GM18498 (cell line): Measurements from ENCODE around the gene C1orf53.

Source experiments
- ATAC-seq: cut with Tn5 transposase; IDR thresholded peaks from one replicate; pipeline ENCODE4 v1.9.1; 2021; ENCODE audit warnings: mild to moderate bottlenecking, moderate library complexity; ENCODE audit not compliant: unreplicated experiment

Gene C1orf53

DNA sequence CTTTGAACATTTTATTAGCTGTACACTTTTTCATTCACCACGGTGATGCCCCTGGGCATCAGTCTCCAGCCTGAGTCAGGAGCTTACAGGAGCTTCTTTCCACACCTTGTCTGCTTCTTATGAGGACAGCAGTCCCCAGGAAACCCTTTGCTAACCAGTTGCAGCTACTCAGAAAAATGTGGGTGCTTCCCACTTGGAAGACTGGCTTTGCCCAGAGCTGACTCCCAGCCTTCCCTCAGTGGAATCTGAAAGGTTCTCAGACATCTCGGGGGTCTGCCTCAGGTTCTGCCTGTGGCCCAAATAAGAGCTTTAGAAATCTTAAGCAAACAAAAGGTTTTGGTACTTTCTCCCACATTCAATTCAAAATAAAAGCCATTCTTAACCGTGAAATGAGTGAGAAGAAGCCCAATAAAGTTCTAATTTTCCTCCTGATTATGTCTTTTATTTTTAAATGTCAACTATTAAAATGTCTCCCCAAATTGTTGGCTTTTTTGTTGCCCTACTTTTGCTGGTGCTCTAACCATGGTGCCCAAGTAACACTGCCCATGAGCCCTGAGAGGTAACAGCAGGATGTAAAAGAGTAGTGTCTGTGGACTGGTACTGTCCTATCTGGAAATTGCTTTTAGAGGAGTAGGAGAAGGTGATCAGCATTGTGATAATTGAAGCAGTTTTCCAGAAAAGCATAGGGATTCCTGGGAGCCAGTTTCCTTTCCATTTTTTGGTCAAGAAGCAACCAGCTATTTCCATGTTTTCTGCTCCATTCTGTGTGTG lies 5.6 kb downstream of the C1orf53 start:
- ATAC-seq: no peak

DNA sequence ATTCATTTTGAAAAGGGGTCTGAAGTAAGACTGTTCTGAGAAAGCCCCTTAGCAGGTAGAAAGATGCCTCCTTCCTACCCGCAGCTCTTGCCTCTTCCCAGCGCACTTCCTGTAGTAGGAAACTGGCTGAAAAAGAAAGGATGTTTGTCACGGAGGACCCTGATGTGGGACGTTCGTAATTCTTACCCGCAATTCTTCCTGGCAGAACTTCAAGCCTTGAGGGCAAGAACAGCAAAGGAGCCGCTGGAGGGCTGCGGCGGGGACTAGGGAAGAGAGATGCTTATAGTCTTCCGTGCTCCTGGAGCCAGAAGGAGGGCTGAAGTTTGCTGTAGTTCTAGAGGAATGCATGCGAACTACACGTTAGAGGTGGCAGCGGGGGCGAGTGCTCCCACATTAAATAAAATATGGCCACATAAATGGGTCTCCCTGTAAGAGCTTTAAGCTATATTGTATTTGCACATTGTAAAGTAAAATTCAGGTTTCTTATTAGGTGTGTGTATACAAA lies 6.3 kb downstream of the C1orf53 start:
- no peak for ATAC-seq

DNA sequence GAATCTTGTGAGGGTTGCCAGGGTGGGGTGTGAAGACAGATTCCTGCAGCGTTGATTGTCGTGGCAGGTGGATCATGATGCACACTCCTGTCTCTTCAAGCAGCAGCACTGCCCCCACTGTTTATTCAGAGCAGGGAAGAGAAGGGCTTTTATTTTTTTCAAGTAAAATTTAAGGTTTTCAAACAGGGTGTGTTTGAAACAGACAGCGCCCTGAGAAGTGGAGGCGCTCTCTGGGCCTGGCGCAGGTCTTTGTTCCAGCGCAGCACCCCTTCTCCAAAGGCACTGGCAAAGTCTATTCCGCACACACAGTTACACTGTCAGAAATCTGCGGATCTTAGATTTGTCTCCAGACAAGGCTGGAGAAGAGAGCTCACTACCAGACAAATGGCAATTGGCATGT lies 7.0 kb downstream of the C1orf53 start:
- ATAC-seq: no peak

DNA sequence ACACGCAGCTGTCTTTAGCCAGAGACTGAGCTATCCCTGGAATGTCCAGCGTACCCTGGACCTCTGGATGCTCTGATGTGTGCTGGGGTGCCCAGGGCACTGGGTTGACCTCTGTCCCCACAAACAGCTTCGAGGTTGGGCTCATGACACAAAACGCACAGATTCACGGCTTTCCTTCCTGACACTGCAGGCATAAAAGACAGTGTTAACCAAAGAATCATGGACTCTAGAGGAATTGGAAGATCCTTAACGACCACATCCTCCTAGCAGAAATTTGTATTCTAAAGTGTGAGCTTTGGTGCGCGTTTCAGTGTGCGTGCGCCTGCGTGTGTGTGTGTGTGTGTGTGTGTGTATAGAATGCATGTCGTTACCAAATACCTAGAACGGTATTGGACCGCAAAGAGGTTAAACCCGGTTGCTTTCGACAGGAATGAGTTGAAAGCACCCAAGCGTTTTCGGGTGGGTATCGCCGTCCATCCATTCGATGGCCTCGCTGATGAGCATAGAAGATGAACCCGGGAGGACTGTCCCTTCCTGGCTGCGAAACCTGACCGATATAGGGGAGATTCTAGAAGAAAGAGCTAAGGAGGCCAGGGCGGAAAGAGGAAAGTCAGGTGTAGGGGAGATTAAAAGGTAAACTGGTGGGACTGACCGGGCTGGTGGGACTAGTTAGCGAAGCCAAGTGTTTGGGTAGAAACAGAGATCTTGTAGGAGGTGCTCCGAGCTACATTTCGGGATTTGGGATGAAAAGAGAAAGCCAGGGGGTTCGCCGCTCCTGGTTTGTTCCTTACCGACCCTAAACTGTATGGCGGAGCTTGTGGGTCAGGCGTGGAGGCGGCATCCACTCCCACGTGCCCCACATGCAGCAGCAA lies 7.9 kb downstream of the C1orf53 start:
- no peak for ATAC-seq

DNA sequence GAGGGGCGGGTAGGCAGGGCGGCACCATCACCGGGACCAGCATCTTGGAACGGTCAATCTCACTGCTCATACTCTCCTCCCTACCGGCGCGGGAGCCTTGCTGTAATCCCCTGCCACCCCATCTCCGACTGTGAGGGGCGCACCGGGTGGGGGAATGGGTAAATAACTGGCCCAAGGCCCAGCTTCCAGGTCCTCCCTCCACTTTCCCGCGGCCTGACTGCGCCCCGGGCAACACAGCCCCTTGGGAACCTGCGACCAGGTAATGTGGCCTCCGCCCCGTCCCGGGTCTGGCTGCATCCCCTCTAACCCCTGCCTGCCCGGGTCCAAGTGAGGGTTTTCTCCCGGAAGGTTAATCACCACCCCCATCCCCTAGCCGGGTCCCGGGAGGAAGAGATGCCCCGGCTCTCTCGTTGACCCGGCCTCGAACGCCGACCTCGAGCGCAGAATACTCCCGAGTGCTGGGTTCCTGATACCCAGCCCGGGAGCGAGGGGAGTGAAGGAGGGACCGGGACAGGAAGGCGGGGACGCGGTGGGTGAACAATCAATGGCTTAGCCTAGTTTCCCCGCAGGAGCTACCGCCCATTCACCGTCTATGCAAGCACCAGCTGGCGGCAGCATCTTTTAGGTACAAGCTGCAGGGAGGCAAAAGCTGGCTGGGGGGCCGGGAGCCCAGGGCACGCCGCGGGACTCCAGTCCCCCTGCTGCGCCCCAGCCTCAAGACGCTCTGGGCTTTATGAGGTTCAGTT lies 8.9 kb downstream of the C1orf53 start:
- no peak for ATAC-seq

DNA sequence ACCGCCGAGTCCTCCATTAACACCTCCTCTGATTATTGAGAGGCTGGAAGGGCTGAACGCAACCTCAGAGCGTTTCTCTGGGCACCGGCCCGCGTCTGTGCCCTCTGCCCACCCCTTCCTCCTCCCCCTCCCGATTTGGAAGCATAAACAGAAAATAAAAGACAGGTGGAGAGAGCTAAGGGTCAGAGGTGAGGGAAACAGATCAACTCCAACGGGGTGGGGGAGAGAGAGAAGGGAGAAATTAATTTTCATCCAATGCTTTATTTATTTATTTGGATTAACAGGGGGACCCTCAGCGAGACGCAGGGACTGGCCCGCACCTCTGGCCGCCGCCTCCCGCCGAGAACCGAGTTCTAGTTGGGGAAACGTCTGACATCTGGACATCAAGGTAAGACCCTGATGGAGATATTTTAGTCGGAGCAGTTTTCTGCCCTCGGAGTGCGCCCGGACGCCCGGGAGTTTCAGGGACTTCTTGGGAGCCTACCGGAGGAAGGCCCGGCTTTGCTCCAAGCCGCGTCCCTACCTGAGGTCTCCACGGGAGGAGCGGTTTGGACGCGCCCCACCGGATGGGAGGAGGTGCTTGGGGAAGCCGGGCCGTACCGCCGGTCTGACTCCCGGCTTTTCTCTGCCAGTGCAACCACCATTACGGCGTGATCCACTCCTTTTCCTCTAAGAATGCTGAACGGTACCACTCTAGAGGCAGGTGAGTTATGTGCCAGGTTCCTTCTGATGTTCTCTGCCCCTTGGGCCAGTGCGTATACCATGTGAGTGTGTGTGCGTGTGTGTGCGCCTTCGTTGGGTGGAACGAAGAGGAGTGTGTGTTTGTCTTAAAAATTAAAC lies 9.6 kb downstream of the C1orf53 start:
- no peak for ATAC-seq

DNA sequence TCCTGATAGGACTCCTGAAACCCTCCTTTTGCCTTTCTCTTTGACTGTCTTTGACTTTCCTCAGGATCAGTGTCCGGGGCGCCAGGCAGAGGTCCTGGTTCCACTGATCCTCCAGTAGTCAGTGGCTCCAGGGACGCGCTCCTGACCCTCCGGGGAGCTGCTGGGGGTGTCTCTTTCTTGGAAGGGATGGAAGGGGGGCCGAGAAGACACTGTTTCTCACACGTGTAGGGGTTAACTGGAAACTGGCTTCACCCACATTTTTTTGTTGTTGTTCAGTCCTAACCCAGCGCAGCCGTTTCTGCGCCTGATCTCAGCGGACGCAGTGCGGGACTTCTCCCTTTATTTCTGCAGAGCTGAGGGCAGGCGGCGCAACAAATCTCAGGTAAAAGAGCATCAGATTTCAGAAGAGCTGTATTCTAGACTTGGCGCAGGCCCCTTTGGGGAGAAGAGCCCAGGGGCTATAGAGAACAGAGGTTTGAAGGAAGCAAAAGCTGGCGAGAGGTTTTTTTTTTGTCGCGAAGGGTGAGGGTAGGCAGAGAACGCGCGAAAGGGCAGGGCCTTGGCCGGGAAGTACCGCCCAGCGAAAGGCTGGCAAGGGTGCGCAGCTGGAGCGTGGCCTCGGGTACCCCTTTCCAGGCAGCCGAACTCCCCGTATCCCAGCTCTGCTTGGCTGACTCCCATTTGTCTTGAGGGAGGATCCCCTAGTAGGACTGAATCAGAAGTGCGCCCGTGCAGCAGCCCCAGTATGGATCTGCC lies 10.5 kb downstream of the C1orf53 start:
- ATAC-seq: no peak

DNA sequence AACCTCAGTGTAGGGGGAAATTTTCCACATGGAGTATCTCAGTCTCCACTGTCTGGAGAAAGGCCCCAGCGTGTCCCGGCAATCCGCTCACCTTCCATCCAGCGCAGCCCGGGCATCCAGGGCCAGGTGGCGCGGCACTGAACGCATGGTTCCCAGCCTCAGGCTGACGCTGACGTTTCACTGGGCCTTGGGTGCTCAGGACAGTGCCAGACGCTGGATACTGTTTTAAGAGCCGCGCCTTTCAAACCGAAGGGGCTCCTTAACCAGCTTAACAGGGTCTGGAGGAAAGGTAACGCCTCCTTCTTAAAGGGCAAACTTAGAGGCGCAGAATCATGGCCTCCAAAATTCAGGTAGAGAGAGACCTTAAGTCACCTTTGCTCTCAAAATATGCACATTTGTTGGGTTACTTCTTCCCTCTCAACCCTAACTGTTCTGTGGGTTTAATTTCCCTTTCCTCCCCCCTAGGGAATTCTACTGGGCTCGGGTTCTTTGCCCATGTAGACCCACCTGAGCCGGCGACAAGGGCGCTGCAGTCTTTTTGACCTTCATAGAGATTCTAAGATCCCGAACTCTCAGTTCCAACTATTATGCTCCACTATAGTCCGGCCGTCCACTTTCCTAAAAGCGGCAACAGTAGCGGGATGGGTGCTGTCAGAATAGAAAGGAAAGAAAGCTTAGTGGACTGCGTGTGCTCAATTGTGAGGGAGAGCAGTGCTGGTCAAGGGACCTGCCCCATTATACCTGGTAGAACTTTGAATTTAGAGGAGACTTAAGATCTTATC lies 11.3 kb downstream of the C1orf53 start:
- no peak for ATAC-seq

DNA sequence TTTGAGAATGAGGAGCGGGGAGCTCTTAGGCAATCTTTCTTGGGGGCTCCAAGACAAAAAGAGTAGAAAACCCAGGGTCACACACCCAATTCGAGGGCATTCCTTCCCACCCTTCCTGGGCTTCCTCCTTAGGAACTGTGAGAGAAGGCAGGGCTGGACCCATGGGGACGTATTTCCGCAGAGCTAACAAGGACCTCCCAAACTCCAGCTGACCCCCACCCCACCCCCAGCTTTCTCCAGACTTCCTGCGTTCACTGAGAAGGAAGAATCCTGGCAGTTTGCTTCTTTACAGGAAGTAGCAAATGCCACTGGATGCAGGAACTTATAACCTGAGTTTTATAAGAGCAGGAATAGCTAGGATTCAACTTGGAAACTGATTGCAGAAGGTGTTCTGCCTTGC lies 12.1 kb downstream of the C1orf53 start:
- ATAC-seq: no peak

DNA sequence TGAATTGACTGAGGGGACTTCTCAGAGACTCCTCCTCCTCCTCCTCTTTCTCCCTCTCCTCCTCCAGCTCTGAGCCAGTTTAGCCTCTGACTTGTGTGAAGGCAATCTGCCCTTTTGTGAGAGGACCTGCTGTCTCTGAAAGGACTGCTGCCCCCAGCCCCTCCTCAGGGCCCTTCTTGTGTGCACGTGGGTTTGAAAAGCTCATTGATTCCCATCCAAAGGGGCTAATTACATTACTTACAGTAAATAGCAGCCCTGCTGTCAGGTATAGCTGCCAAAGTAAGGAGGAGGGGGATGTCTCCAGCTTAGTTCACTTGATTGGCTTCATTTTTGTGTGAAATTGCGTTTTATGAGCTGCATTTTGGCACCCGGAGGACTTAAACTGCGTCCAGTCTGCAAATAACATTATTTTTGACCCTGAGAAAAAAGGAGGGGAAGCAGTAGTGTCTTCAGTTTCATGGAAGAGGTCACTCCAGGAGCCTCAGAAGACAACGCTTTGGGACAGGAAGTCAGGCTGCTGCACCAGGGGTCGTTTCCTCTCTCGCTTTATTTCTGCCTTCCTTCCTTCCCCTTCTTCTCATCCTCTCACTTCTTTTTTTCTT lies 12.9 kb downstream of the C1orf53 start:
- ATAC-seq: no peak

DNA sequence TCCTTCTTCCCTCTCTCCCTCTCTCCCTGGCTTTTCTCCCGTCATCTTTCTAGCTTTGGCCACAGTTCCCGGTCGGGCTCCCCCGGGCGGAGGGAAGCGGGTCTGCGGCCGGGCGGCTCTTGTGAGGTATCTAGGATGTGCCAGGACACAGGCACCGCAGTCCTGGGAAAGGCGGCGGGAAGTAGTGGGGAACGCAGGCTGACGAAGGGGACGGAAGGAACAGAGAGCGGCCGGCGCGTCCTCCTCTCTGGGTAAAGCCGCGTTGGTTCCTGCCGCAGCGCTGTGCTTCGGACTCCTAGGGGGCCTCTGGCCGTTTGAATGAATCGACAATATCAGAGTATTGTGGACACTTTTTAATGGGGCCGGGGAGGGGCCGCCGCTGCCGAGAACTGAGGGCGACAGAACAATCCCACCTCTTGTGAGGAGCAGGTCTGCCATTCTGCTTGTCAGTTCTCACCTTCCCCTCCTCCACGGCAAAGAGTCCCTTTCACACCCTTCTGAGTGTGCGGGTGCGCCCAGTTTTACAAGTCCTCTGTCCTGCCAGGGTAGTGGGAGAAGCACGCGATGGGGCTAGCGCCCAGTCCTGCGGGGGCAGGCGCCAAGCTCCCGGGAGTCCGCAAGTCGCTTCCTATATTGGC lies 13.6 kb downstream of the C1orf53 start:
- ATAC-seq: no peak

DNA sequence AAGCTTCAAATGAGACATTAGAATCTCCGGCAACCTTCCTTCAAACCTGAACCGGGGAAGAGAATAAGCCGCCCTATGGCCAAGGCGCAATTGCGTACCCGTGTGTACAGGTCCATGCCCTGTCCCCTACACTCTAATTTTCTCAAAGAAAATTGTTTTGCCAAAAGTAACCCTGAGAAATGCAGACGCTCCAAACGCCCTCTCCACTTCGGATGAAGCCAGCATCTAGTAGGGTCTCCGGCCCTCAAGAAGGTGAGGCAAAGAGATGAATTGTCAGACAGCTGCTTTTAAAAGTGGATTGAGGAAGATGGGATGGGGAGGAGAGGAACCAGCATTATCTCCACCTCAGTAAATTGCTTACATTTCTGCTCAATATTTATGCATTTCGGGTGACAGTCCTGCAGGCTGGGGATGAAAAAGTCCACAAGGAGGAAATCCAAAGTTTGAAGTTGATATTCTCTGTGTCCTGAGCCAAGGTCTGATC lies 14.1 kb downstream of the C1orf53 start:
- no peak for ATAC-seq

DNA sequence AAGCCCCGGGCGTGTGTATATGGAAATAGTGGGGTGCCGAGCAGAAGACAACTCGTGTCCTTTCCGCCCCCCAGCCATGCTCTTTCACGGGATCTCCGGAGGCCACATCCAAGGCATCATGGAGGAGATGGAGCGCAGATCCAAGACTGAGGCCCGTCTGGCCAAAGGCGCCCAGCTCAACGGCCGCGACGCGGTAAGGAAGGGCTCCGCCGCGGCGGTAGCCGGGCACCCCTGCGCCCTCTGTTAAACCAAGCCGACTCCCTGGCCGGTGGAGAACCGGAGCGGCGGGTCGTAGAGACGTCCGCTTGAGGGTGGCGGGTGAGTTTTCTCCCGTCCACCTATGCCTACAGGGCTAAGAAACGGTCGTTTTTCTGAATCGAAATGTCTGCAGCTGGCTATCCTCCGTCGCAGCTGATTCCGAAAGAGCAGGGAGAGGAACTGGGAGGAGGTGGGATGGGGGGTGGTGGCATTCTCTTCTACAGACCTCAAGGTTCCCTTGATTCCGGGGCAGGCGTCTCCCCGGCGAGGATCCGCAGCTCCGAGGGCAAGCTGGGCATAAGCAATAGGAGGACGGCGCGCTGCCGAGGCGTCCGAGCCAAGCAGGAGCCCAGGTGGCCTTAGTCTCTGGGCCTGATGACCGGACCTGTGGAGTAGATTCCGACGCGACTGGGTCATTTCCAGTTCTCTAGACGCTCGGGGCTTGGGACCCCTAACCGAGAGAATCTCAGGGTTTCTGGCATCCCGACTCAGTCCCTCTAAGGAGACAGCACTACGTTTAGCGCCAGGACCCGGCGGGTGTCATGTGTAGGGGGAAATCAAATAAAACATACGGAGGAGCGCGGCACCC lies 15.6 kb downstream of the C1orf53 start:
- no peak for ATAC-seq

DNA sequence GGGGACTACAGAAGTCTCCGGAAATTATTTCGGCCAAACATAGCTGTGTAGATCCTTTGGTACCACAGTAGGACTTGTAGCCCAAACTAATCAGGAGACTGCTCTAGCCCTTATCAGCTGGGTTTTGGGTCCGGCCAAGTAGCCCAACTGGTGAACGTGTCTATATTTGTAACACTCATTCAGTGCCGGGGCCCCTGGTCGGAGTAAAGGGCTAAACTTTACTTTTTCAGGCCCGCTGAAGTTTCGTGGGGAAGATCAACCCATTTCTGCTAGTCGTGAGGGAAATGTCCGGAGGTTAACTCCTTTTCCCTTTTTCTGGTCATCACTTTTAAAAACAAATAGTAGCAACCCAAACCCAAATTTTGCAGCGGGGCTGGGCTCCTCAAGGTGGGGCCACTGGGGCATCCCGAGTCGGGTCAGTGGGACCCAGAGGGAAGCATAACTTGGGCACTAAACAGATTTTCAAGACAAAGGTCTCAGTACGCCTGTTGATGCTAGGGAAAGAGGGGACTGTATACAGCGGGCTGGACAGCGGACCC lies 16.4 kb downstream of the C1orf53 start:
- ATAC-seq: no peak

DNA sequence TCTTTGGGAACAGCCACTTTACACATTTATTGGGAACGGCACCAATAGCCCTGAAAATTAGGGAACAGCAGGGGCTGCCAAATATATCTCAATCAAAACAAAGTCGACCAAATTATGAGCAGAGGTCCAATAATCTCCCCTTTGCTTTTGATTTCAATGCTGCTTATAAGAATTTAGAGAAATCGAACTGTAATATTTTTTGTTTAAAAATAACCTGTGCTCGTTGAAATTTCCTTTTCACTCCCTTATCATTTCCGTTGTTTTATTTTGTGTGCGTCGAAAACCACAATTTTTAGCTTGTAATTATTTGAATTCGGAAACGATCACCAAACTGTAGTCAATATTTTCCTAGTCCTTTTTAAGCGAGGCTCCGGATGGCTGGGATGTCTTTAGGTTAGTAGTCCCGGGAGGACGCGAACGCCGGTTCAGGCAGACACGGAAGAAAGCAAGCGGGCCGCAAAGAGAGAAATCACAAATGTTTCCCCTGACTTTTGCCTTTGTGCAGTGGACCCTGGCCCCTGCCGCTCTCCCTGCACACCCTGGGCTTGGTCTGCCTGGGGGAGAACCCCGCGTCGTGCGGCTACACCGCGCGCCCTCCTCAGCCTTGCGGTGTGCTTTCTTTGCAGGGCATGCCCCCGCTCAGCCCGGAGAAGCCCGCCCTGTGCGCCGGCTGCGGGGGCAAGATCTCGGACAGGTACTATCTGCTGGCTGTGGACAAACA lies 17.1 kb downstream of the C1orf53 start:
- no peak for ATAC-seq

DNA sequence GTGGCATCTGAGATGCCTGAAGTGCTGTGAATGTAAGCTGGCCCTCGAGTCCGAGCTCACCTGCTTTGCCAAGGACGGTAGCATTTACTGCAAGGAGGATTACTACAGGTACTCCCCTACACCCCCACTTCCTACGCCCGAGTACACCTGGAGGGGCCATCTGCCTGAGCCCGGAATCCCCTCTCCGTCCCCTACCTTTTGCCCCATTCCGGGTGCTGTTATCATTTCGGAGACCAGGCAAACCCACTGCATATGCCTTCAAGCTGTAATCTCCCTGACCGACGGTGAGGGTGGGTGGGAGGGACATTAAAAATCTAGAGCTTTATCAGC lies 17.6 kb downstream of the C1orf53 start:
- no peak for ATAC-seq
